Upper lobe of left lung (tissue), 4 donors: ENCODE data around the gene CRISPLD2.

Experiments used
- CTCF ChIP-seq, 6 experiments: fragments of 450-650 bp in 4 of 6; fragments of 200-600 bp in 2 of 6; sonication (generic) in 2 of 6; IDR thresholded peaks; one replicate each; pipeline ENCODE4 v1.5.1; 2016 to 2019; ENCODE audit warnings: antibody characterized with exemption in 6 of 6
- EP300 ChIP-seq, 4 donors: sonication (generic); formaldehyde crosslinking; IDR thresholded peaks; one replicate each; pipeline ENCODE4 v1.5.1; 2017; ENCODE audit warnings: antibody characterized with exemption in 4 of 4, control low read depth in 2 of 4
- POLR2AphosphoS5 ChIP-seq, 2 donors: sonication (generic); formaldehyde crosslinking; IDR thresholded peaks; one replicate each; pipeline ENCODE4 v1.5.1; 2017; ENCODE audit warnings: antibody characterized with exemption in 2 of 2

- TF ChIP-seq CTCF (IDR thresholded peaks at IDR 0.05) (no peak), EP300 (IDR thresholded peaks at IDR 0.05) (no peak), POLR2AphosphoS5 (IDR thresholded peaks at IDR 0.05) (no peak)
Measured at GRCh38 chr16:84810518-84811273, 9.1 kb upstream of the CRISPLD2 start.
